Heart left ventricle (tissue), 13 donors: ENCODE data around the gene NT5E.

ENCODE experiments used
- POLR2A ChIP-seq, 2 donors: fragments of 450-650 bp; IDR thresholded peaks; one replicate each; pipeline ENCODE4 v1.6.1; 2017; ENCODE audit warnings: antibody characterized with exemption in 2 of 2, mild to moderate bottlenecking in 2 of 2, moderate library complexity in 2 of 2
- TF ChIP-seq, protein P1 (sequence below), 12 donors: fragments of 200-600 bp; sonication (generic) in 4 of 12; IDR thresholded peaks; one replicate each; pipeline versions ENCODE4 v1.5.0 to v1.8.0; 2018 to 2022; ENCODE audit warnings: antibody characterized with exemption in 12 of 12, mild to moderate bottlenecking in 5 of 12
- donor health status: ischemic (EF 13 %, LVEDD 7.1; RV severe dilation, severe dysfunction).
- donor health status: DM: no; HTN: yes; CAD: no.
- donor health status: DM: no; HTN: no; CAD: no.
- donor health status: ischemic (EF 25% LVEDD 6.9; RV normal size, moderate dysfunction).
- donor health status: ischemic (EF 25% LVEDD 5.7; RV mildly dilated, moderate dysfunction).
- donor health status: ischemic (EF 35%, LVEDD 5.7; RV mildly dilated, moderate dysfunction).
- donor health status: nonischemic (EF 11% LVEDD 7.7; RV severe dilation, severe dysfunction).
- donor health status: DM: yes; HTN: yes; CAD: no.
- donor health status: PGD.
- donor health status: ischemic (EF 29% LVEDD 5.4; RV normal size, mild dysfunction).
- donor health status: nonischemic (EF 23%, LVEDD 6.1; RV moderate dilation, normal function).

DNA sequence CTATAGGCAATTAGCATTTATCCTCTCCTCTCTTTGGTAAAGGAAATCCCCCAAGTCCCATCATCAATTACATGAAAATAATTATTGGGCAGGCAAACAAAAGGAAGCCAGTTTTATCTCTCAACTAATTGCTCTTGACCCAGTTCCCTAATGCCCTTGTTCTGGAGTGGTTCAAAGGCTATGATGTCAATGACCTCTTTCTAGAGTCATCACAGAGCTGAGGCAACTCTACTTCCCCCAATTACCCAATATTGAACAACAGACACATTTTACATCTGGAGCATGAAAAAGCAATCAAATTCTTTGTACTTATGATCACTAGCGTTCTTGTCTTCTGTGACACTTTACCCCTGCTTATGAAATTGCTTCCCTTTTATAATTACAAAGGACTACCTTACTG lies 43.5 kb downstream of the NT5E start:
- TF ChIP-seq, protein P1, sequence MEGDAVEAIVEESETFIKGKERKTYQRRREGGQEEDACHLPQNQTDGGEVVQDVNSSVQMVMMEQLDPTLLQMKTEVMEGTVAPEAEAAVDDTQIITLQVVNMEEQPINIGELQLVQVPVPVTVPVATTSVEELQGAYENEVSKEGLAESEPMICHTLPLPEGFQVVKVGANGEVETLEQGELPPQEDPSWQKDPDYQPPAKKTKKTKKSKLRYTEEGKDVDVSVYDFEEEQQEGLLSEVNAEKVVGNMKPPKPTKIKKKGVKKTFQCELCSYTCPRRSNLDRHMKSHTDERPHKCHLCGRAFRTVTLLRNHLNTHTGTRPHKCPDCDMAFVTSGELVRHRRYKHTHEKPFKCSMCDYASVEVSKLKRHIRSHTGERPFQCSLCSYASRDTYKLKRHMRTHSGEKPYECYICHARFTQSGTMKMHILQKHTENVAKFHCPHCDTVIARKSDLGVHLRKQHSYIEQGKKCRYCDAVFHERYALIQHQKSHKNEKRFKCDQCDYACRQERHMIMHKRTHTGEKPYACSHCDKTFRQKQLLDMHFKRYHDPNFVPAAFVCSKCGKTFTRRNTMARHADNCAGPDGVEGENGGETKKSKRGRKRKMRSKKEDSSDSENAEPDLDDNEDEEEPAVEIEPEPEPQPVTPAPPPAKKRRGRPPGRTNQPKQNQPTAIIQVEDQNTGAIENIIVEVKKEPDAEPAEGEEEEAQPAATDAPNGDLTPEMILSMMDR (IDR thresholded peaks at IDR 0.05), result no peak
- TF ChIP-seq POLR2A (IDR thresholded peaks at IDR 0.05), result no peak
